SU-DHL-6 (cell line): ENCODE measurements around the gene NUP62.

Source experiments
- H2AFZ ChIP-seq: fragments of 200-600 bp; sonication (generic); 2 replicates; pipeline ENCODE4 v1.6.1; 2014; ENCODE audit warnings: low read depth, mild to moderate bottlenecking, moderate library complexity, mixed read lengths, antibody characterized with exemption, low read length; ENCODE audit not compliant: severe bottlenecking
- H3F3A ChIP-seq: fragments of 200-600 bp; shearing (Covaris generic); 2 replicates; pipeline ENCODE4 v1.6.0; 2016; ENCODE audit warnings: antibody characterized with exemption, mild to moderate bottlenecking; ENCODE audit not compliant: insufficient read depth
- H3K27ac ChIP-seq: fragments of 200-600 bp; sonication (generic); 2 replicates; pipeline ENCODE4 v1.5.1; 2016; ENCODE audit warnings: low read depth, mild to moderate bottlenecking, low read length, moderate library complexity, mixed read lengths
- H3K27me3 ChIP-seq: fragments of 200-600 bp; sonication (generic), shearing (Covaris generic); 2 replicates; pipeline ENCODE4 v1.6.0; 2014; ENCODE audit warnings: mild to moderate bottlenecking, low read length
- H3K36me3 ChIP-seq: fragments of 200-600 bp; sonication (generic); 2 replicates; pipeline ENCODE4 v1.6.1; 2014; ENCODE audit warnings: mild to moderate bottlenecking, low read length, mixed read lengths
- H3K4me2 ChIP-seq: fragments of 300-600, 200-600 bp; shearing (Covaris generic), sonication (generic); 2 replicates; pipeline ENCODE4 v1.6.0; 2014; ENCODE audit warnings: low read length, low read depth, mild to moderate bottlenecking; ENCODE audit not compliant: poor library complexity, severe bottlenecking
- H3K4me3 ChIP-seq: fragments of 200-600 bp; sonication (generic); 2 replicates; pipeline ENCODE4 v1.5.1; 2014; ENCODE audit warnings: antibody characterized with exemption, low read length, mild to moderate bottlenecking, mixed read lengths; ENCODE audit not compliant: insufficient read depth, poor library complexity, severe bottlenecking
- H3K79me2 ChIP-seq: fragments of 200-600 bp; sonication (generic); 2 replicates; pipeline ENCODE4 v1.6.1; 2014; ENCODE audit warnings: mild to moderate bottlenecking, low read length, moderate library complexity; ENCODE audit not compliant: insufficient read depth
- H3K9ac ChIP-seq: fragments of 200-600 bp; sonication (generic); 2 replicates; pipeline ENCODE4 v1.7.0; 2014; ENCODE audit warnings: mild to moderate bottlenecking, low read length
- H3K9me2 ChIP-seq: fragments of 200-600 bp; sonication (generic); replicated peaks from 2 replicates; pipeline ENCODE4 v1.6.1; 2014; ENCODE audit warnings: low read length; ENCODE audit not compliant: insufficient read depth
- H3K9me3 ChIP-seq: fragments of 200-600 bp; sonication (generic); 2 replicates; pipeline ENCODE4 v1.6.1; 2014; ENCODE audit warnings: low read length, mixed read lengths; ENCODE audit not compliant: insufficient read depth
- H4K20me1 ChIP-seq: fragments of 200-600 bp; sonication (generic); 2 replicates; pipeline ENCODE4 v1.6.1; 2014; ENCODE audit warnings: low read depth, mild to moderate bottlenecking, antibody characterized with exemption, low read length, moderate library complexity, mixed read lengths
- CTCF ChIP-seq: fragments of 200-600 bp; sonication (generic); IDR thresholded peaks from one replicate; pipeline ENCODE4 v1.5.1; 2017; ENCODE audit warnings: antibody characterized with exemption, mild to moderate bottlenecking, low read length, moderate library complexity; ENCODE audit not compliant: insufficient read depth, poor library complexity, severe bottlenecking
- EZH2phosphoT487 ChIP-seq: fragments of 200-600 bp; sonication (generic), shearing (Covaris generic); conservative IDR thresholded peaks from 2 replicates; pipeline ENCODE4 v1.6.1; 2018; ENCODE audit warnings: mild to moderate bottlenecking, antibody characterized with exemption, low read length, moderate library complexity, mixed read lengths

NUP62 gene

GRCh38 chr19:49861541-49862378, 67.5 kb downstream of the NUP62 start:
- Histone ChIP-seq H3K27me3 (no peaks in the 10 kb centered on the region), H3F3A (no peaks in the 10 kb centered on the region), H3K79me2 (peaks cover 23% of the 10 kb centered on the region), H2AFZ (no peak overlapping the region), H3K9ac (no peak overlapping the region), H3K36me3 (no peaks in the 10 kb centered on the region), H3K4me2 (no peak overlapping the region), H3K27ac (no peak overlapping the region), H3K4me3 (no peak overlapping the region), H4K20me1 (no peaks in the 10 kb centered on the region), H3K9me3 (no peaks in the 10 kb centered on the region), H3K9me2 (no peaks in the 10 kb centered on the region)
- TF ChIP-seq EZH2phosphoT487 (no peak), CTCF (no peak)

GRCh38 chr19:49861107-49861506, 68.2 kb downstream of the NUP62 start:
- Histone ChIP-seq H3K36me3 (no peaks in the 10 kb centered on the region), H3K4me2 (no peak overlapping the region), H3K9ac (no peak overlapping the region), H3K27ac (no peak overlapping the region), H3K79me2 (peaks cover 16% of the 10 kb centered on the region), H4K20me1 (no peaks in the 10 kb centered on the region), H3K4me3 (no peak overlapping the region), H3K9me3 (no peaks in the 10 kb centered on the region), H3K9me2 (no peaks in the 10 kb centered on the region), H3K27me3 (no peaks in the 10 kb centered on the region), H3F3A (no peaks in the 10 kb centered on the region), H2AFZ (no peak overlapping the region)
- no peak for TF ChIP-seq CTCF
- no peak for TF ChIP-seq EZH2phosphoT487

- H4K20me1 ChIP-seq: no peaks in the 10 kb centered on the region
- no peaks in the 10 kb centered on the region for H3K9me2 ChIP-seq
- H3K9ac ChIP-seq: no peak overlapping the region
- no peaks in the 10 kb centered on the region for H3K36me3 ChIP-seq
- no peaks in the 10 kb centered on the region for H3F3A ChIP-seq
- no peaks in the 10 kb centered on the region for H3K9me3 ChIP-seq
- H3K27ac ChIP-seq: no peak overlapping the region
- H2AFZ ChIP-seq: no peak overlapping the region
- H3K4me3 ChIP-seq: no peak overlapping the region
- no peak overlapping the region for H3K4me2 ChIP-seq
- no peaks in the 10 kb centered on the region for H3K27me3 ChIP-seq
- TF ChIP-seq EZH2phosphoT487: no peak
- no peak for TF ChIP-seq CTCF
- peaks cover 10% of the 10 kb centered on the region for H3K79me2 ChIP-seq
These were observed 68.8 kb downstream of the NUP62 start for GRCh38 chr19:49860336-49861102.
